ENCODE measurements around the gene NRF1.

Gene NRF1

DNA sequence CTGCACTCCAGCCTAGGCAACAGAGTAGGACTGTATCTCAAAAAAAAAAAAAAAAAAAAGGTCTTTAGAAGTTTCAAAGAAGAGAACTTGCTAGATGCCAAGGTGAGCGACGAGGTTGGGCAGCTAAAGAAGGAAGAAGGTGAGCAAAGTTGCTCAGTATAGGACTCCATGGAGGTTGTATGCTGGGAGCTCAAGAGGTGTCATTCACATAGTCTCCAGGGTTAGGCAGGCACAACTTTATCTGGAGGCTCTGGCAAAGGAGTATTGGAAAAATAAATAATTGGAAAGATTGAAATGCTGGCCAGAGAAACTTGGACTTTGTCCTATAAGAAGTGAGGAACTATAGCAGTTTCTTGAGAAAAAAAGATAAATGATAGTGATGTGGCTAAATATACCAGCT lies 74.5 kb downstream of the NRF1 start:
- no peak for DNase-seq

DNA sequence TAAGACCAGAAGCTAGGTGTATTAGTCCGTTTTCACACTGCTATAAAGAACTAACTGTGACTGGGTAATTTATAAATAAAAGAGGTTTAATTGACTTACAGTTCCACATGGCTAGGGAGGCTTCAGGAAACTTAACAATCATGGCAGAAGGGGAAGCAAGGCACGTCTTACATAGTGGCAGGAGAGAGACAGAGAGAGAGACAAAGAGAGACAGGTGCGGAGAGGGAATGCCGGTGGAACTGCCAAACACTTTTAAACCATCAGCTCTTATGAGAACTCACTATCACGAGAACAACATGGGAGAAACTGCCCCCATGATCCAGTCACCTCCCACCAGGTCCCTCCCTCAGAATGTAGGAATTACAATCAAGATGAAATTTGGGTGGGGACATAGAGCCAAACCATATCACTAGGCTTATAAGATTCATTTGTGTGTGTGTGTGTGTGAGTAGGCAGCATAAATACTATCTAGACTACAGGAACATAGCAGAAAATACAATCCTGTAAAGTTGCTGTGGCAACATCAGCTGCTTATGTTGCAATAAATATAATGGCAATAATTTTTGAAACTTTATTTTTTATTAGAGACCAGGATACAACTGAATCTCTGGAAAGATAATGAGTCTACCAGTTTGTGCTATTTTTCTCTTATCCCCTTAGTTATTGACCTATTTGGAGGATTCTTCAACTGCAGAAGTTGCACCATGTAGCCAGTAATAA lies 77.1 kb downstream of the NRF1 start:
- no peak for DNase-seq

DNA sequence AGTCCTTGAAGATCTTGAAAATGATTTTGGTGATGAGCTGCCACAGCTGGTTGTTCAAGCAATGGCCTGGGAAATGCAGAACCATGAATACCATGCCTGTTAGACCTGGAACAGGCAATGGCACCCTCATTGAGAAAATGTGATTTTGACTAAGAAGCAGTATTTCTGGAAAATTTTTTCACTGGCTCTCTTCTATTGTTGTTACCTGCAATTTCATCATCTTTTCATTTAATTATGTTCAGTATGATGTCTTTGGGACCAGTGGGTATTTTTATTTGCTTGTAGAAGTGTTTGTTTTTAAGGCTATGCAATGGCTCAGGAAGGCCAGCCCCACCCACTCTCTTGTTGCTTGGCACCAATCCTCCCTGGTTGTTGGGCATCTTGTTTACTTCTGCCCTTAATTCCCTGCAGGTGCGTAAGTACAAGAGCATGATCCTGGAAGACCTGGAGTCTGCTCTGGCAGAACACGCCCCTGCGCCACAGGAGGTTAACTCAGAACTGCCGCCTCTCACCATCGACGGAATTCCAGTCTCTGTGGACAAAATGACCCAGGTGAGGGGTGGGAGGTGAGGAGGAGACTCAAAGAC lies 78.6 kb downstream of the NRF1 start:
- no peak for DNase-seq

DNA sequence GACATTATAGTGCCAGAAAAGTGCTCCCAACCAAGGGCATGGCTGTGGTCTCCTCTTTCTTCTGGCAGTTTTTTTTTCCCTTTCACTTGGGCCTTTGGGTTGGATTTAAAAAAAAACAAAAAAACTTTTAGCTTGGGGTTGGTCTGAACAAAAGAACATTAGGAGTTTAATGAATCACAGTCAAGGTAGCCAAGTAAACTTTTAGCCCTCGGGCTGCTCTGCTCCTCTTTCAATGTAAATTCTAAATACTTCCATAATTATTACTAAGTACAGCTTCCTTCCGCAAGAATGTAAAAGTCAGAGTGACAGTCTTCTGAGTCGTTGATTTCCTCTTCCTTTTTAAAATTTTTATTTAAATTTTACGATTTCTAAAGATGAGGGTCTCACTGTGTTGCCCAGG lies 79.2 kb downstream of the NRF1 start:
- no peak for DNase-seq

DNA sequence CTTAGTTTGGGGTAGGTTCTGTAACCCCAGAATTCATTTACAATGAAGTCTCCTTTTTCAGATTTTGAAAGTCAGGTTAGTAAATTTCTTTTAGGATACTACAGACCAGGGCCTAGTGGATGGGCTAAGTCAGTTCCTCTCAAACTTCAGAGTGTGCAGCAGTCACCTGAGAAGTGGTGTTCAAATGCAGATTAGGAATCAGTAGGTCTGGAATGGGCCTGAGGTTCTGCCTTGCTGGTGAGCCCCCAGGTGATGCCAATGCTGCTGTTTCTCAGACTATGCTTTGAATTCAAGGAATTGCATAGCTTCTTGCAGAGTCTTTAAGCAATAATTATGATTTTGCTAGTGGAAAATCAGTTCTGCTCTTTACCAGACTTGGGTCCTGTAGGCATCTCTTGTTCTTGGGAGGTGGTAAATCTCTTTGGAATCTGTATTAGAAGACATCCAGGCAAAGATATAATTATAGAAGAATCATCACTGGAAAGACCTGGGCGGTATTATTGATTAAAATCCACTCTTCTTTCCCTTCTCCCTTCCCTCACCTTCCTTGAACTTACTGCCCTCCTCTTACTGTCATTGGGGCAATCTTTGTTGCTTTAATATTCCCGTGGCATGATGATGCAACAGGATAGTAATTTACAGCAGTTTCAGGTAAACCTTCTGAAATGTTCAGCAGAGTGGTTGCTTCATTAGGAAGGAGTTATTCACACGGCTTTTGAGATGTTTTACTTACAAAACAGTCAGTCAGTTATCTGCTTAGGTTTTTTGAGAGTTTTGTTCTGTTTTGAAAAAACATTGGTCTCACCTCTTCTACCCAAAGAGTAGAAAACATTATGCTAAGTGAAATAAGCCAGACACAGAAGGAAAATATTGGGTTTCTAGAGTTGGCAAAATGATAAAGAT lies 87.2 kb downstream of the NRF1 start:
- DNase-seq: no peak

DNA sequence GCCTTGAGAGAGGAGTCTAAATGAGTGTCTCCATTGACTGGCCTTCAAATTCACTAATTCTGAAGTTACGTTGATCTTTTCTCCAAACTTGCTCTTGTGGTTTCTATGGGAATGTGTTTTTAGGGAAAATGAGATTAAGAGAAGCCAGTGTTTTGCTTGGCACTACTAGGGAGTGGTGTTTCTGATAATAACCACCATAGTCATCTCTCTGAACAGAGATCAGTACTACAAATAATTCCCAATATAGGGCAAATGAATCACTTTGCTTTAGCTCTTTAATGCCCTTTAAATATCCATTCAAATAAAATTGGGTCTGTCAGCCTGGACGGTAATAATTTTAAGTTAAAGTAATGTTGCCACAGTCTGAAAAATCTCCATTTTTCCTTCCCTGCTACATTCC lies 90.8 kb downstream of the NRF1 start:
- DNase-seq: no peak

DNA sequence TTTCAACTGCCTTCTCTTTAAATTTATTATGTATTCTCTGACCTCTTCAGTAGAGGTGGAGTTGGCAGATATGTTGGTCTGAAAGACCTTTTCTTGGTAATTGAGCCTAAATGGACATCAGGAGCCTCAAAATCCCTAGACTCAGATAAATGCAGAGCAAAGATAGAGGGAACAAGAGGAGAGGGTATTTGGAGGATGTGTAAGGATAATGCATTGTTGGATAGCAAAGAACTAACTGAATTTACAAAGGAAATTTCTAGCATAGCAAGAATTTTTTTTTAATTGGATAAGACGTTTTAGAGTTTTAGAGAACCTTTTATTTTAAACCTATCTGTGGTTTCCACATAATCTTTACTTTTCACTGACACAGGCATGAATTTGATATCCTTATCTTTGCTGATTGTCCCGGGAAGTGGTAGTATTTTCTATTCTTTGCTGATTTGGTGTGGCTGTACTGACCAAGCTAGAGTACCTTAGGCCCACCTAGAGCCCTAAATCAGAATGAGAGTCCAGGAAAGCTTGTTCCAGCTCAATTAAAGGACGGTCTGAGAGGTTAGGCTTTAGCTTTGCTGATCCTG lies 91.3 kb downstream of the NRF1 start:
- DNase-seq: no peak

DNA sequence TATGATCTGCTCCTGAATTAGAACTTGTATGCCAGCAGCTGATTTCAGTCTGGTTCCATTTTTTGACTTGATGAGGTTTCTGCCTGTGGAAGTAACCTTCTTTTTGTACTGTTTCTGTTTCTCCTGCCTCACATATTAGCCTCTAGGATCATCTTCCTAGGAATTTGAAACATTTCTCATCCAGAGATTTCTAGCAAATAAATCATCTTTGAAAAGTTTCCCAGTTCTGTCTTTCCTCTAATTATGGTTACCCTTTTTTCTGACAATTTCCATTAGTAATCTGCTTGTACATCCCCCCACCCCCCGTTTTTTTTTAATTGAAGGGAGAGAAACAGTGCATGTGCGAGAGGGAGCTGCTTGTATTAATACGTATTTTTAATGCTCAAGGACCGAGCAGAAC lies 92.2 kb downstream of the NRF1 start:
- DNase-seq: no peak

DNA sequence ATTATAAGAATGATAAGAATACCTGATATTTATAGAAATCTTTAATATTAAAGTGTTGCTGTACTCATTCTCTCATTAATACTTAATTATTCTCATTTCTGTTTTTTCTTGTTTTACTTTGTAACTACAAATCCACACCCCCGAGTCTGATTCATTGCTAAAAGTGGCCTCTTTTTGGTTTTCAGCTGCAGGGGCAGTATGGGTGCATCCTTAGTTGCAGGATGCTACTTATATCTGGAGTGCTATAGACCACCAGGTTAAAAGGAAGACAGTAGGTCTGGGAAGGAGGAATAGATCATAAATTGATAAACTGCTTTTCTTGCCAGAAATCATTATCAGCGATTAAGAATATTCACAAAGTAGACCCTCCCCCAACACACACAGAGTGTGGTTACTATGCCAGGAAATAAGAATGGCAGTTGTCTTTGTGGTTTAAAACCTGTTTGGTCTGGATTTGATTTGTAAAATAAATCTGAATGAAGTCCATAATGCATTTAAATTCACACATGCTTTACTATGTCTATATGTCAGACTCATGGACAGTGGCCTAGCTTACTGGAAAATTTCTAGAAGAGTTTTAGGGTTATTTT lies 96.5 kb downstream of the NRF1 start:
- no peak for DNase-seq

DNA sequence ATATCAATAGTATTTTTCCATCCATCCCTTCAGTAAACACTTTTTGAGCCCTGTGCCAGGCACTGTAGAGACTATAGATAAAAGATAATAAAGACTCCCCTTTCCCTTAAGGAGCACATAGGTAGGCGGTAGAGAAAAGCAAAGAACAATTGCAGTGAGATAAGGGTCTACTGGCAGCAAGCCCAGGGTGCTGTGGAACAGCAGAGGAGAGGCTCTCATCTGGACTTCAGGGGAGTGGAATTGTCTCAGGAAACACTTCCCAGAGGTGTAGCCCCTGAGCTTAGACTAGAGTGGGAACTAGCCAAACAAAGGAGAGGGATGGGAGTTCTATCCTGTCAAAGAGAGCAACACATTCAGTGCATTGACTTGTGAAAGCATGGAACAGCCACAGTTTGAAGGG lies 102.0 kb downstream of the NRF1 start:
- no peak for DNase-seq

DNA sequence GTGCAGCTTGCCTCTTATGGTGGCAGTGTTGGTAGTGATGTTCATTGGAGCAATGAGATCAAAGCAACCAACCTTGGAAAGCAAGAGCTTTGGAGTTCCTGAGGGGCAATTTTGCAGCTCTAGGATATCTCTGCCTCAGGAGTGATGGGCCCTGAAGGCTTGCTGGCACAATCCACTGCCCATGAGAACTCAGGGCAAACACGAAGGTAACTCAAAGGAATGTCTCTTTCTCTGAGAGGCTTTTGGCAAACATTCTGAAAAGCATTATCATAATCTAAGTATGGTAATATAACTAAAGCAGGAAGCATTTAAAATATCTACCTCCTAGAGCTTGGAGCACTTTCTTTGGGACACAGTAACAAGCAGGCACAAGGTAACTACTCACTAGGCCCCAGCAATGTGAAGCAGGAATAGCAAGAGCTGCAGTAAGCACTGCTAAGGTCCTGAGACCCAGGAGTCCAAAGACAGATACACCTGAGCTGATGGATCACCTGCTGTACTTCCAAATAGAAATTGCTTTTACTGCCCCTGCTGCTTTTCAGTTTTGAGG lies 103.1 kb downstream of the NRF1 start:
- no peak for DNase-seq

DNA sequence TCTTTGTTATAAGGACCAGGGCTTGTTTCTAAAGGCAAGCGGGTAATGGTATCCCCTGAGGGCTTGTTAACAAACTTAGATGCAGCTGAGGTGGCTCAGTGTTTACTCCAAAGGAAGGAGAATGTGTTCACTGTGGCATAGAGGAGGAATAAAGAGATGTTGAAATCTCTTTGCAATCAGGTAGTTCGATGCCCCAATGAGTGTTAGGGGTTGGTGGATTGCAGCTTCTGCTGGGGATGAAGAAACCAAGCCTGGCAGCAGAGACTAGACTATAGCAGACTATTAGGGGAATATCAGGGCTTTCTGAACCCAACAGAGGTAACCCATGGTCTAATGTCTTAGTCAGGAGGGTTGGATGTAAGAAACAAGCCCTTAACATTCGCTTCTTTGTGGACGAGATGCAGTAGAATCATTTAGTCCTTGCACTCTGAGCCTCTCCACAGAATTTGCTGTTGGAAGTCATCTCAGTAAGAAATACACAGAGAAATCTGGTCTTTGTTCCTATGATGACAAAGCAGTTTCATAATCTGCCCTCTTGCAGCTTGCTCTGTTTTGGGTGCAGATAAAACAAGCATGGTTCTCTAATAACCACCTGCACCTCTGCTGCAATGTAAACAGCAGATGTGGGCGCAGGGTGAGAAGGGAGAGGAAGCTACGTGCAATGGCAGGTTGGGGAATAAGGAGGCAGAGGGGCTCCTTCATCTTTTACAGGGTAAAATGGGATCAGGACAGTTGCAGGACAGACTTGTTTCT lies 108.6 kb downstream of the NRF1 start:
- DNase-seq: no peak

DNA sequence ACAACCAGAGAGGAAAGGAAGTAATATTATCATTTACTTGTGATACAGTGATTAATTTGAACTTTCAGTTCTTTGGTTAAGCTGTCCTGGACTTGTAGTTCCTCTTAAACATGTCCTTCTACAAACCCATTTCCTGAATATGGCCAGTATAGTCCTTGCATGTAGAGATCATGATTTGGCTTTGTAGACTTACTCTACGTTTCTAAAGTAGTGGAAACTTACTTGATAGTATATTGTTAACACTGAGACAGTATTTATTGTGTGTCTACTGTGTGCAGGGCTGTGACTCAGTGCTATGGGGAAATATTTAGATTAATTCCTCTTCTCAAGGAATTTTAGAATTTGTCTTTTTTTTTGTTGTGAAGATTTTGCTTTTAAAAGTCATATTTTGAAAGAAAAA lies 109.5 kb downstream of the NRF1 start:
- no peak for DNase-seq

DNA sequence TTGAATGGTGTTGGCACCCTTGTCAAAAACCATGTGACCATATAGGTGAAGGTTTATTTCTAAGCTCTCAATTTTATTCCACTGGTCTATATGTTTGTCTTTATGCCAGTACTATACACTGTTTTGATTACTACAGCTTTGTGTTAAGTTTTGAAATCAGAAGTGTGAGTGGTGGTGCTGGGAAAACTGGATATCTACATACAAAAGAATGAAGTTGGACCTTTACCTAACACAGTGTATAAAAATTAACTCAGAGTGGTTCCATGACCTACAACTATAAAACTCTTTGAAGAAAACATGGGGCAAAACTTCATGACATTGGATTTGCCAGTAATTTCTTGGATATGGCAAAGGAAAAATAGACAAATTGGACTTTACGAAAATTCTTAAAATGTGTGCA lies 112.2 kb downstream of the NRF1 start:
- no peak for DNase-seq

DNA sequence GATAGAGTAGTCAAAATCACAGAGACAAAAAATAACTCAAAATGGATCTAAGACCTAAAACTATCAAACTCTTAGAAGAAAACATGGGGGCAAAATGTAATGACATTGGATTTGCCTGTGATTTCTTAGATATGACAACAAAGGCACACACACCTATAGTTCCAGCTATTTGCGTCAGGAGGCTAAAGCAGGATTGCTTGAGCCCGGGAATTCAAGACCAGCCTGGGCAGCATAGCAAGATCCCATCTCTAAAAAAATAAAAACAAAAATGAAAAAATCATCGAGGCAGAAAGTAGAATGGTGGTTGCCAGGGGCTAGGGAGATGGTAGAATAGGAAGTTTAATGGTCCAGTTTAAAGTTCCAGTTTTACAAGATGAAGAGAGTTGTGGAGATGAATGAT lies 113.3 kb downstream of the NRF1 start:
- no peak for DNase-seq

DNA sequence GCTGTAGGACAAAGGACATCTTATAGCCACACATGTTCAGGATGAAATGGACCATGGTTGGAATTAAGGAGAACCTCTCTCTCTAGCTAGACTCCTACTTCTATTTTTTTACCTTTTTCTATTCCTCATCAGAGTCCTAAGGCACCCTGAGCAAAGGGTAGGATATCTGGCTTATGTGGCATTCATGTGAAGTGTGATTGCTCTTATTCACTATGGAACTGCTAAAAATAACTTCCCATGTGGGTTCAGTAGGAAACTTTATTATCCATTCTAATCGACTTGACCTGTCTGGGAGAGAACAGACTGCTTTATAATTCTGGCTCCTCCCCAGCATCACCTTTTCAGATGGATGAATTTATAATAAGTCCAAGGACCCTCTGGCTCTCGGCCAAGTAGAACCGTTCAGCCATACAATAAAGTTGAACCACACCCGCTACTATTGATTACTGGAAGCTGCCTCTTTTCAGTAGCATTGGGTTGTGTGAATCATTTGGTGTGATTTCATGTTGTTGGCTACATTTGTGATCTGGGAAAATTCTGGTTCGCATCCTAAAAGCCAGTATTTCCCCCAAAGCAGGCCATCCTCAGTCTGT lies 117.5 kb downstream of the NRF1 start:
- no peak for DNase-seq

DNA sequence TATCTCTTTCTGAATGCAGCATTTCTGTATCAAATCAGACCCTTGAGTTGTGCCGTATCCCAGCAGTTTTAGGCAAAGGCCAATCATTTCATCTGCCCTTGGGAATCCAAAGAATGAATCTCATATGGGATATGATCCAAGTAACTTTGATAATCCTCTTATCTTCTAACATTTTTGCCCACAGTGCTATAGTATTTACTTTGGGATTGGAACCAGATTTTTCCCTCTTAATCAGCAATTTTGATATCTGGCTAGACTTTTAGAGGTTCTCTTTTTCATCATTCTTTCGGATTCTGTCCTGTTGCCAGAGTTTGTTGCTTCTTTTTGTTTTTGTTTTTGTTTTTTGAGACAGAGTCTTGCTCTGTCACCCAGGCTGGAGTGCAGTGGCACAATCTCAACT lies 118.0 kb downstream of the NRF1 start:
- DNase-seq: no peak

DNA sequence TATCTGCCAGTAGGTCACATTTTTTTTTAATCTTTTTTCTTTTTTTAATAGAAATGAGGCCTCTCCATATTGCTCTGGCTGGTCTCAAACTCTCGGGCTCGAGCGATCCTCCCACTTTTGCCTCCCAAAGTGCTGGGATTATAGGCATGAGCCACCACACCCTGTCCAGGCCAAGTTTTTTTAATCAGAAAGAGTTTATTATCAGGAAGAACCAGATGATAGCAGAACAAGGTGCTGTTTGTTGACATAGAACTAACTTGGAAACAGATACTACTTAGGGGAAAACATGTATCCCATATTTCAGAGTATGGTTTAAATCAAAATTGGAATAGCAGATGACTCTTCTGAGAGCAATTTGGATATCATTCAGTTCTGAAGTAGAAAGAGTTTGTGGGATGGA lies 118.6 kb downstream of the NRF1 start:
- DNase-seq: no peak

DNA sequence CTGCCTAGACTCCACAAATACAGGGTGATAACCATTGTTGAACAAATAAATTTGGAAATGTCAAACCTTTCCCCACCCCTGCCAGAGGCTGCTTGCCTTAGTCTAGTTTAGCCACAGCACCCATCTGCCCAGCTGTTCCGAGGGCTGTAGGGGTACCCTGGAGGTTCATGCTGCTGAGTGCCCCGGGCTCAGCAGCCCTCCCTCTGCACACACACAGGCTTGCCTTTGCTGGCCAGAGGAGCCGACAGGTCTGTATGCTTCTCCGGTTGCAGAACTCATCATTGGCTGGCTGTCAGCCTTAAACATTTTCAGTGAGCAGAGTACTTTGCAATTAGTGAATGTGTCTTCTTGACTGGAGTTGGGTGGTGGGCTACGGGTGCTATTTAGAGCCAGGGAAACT lies 122.9 kb downstream of the NRF1 start:
- DNase-seq: no peak

DNA sequence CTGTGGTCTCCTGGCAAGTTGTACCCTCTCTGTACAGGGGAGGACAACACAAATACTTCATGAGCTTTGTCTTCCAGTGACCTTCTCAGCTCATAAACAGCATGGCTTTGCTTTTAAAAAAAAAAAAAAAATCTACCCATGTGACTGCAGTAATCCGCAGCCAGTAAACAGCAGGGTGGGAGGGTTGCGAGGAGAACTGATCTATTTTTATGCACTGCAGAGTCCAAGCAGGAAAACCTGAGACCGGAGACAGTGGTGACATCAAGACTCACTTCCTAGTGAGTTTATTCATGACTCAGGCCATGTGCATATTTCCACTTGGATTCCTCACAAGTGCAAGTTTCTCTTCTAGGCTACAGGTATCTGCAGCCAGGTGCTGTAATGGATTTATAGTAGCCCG lies 127.9 kb downstream of the NRF1 start:
- DNase-seq: no peak

DNA sequence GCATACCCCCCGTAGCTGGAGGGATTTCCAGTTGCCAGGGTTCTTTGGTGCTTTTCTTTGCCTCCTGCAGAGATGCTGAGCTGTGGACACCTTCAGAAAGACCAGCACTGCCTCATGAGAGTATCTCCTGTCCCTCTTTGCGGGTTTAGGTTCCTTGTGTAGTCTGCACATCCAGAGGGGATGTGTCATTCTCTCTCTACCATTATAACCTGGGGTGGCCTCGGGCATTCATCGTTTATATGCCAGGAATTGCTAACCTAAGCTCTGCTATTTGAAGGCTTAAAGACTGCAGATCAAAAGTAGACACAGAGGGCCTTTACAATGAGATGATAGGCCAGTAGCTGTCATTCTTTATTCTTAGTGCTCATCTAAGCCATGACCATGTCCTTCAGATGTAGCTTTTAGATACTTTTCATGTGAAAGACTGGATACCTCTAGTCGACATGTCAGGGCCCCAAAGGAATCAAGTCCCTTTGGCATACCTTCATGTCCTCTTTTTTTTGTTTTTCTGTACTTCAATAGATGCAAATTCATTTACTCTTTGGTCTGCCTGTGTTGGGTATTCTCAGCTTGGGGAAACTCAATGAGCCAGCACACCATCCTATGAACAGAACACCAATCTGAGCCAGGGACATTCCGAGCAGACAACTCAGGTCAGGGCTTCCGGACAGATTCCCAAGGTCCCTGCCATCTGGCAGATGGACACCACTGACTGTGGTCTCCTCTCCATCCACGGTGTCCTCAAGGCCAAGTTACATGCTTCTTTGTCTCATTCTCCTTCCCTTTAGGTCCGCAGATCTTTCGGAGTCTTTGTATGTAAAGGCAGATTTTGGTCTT lies 129.3 kb downstream of the NRF1 start:
- no peak for DNase-seq
